ENCODE results near the gene HMGN4. TPM values are rescaled to one million over a fixed set of nuclear protein-coding genes. Genes with fewer than 3 reads are reported as not detected.

Gene HMGN4
- polyA plus RNA-seq, 1 of the 3 experiments (the other 2 are of a cell fraction), result 76.3 TPM

- TF ChIP-seq RFX5 (IDR thresholded peaks at IDR 0.05; ENCODE audit: low read length) (no peak), MXI1 (IDR thresholded peaks at IDR 0.05; ENCODE audit: low read depth, low read length) (no peak), ELF1 (IDR thresholded peaks at IDR 0.05) (no peak), USF2 (IDR thresholded peaks at IDR 0.05; ENCODE audit: borderline replicate concordance, low read depth, low read length) (no peak)
Observed at GRCh38 chr6:26500102-26500501, 38.1 kb upstream of the HMGN4 start, which contains the start of gene BTN1A1 (continued).

GRCh38 chr6:26501482-26501986 is 36.6 kb upstream of the HMGN4 start:
- H3K36me3 ChIP-seq (replicated peaks in 1 of 2; ENCODE audit: control insufficient read depth in 1 of 2, insufficient read depth in 2 of 2, low read length in 1 of 2), result no peaks in the 10 kb centered on the region
- H2AFZ ChIP-seq (ENCODE audit: low read depth), result peak overlapping the region; percentile 74; the same call in 1 of the 2 replicates
- peaks cover 14% of the 10 kb centered on the region for H3K27me3 ChIP-seq (ENCODE audit: insufficient read depth)
- H3K79me2 ChIP-seq (ENCODE audit: insufficient read depth), result no peaks in the 10 kb centered on the region
- POLR2A ChIA-PET, result no interaction called here
- H3K4me1 ChIP-seq (ENCODE audit: control insufficient read depth in 1 of 2, insufficient read depth in 2 of 2, low read depth in 1 of 2, low read length in 1 of 2), result peaks cover 0 to 6% of the 10 kb centered on the region in 2 experiments; a peak in 1 of 4 replicates
- no peaks in the 10 kb centered on the region for H3F3A ChIP-seq (replicated peaks; ENCODE audit: insufficient read depth)
- no peaks in the 10 kb centered on the region for H4K20me1 ChIP-seq (ENCODE audit: insufficient read depth)
- H3K4me3 ChIP-seq (ENCODE audit: low read depth in 2 of 2, low read length in 1 of 2), result peak overlapping the region; percentile 38 to 43; a peak in 3 of 4 replicates
- WGBS (ENCODE audit: low lambda C conversion rate), result 26% methylated on average over 22 of the region's 49 CpGs
- TF ChIP-seq GABPA (IDR thresholded peaks at IDR 0.05; ENCODE audit: low read depth) (no peak), MAX (IDR thresholded peaks at IDR 0.05; ENCODE audit: low read depth) (peak; percentile 80), TEAD4 (IDR thresholded peaks at IDR 0.05; ENCODE audit: borderline replicate concordance, insufficient read depth) (no peak)
- no peaks in the 10 kb centered on the region for H3K9me2 ChIP-seq
- no peak overlapping the region for H3K27ac ChIP-seq (ENCODE audit: low read depth in 2 of 2, low read length in 1 of 2)
- DNase-seq, result peak; percentile 69
- H3K4me2 ChIP-seq, result peak overlapping the region; percentile 74
- H3K9me3 ChIP-seq, result no peaks in the 10 kb centered on the region
- no peak overlapping the region for H3K9ac ChIP-seq
- CTCF ChIA-PET, result interaction anchor here (0.8 to 3.7 kb wide), 3 partner anchors 9 to 160 kb away, joined by 3 to 19 read pairs (median 4); partner anchors contain the start of gene HMGN4

GRCh38 chr6:26502165-26502564 is 36.0 kb upstream of the HMGN4 start:
- H3K9me3 ChIP-seq, result no peaks in the 10 kb centered on the region
- no peaks in the 10 kb centered on the region for H3K79me2 ChIP-seq (ENCODE audit: insufficient read depth)
- H4K20me1 ChIP-seq (ENCODE audit: insufficient read depth), result no peaks in the 10 kb centered on the region
- no peak for DNase-seq
- POLR2A ChIA-PET, result no interaction called here
- H3K4me1 ChIP-seq (ENCODE audit: control insufficient read depth in 1 of 2, insufficient read depth in 2 of 2, low read depth in 1 of 2, low read length in 1 of 2), result peaks cover 0 to 6% of the 10 kb centered on the region in 2 experiments; a peak in 1 of 4 replicates
- H3K9ac ChIP-seq, result no peak overlapping the region
- H3K27me3 ChIP-seq (ENCODE audit: insufficient read depth), result peaks cover 14% of the 10 kb centered on the region
- peak overlapping the region; percentile 74; the same call in 1 of the 2 replicates for H3K4me2 ChIP-seq
- H3F3A ChIP-seq (replicated peaks; ENCODE audit: insufficient read depth), result no peaks in the 10 kb centered on the region
- H3K27ac ChIP-seq (ENCODE audit: low read depth in 2 of 2, low read length in 1 of 2), result no peak overlapping the region
- no peak overlapping the region; a peak in 1 of 4 replicates for H3K4me3 ChIP-seq (ENCODE audit: low read depth in 2 of 2, low read length in 1 of 2)
- H3K36me3 ChIP-seq (replicated peaks in 1 of 2; ENCODE audit: control insufficient read depth in 1 of 2, insufficient read depth in 2 of 2, low read length in 1 of 2), result no peaks in the 10 kb centered on the region
- H2AFZ ChIP-seq (ENCODE audit: low read depth), result no peak overlapping the region; the same call in 1 of the 2 replicates
- H3K9me2 ChIP-seq, result no peaks in the 10 kb centered on the region
- CTCF ChIA-PET, result interaction anchor here (0.8 to 3.7 kb wide), 3 partner anchors 9 to 161 kb away, joined by 3 to 19 read pairs (median 4); partner anchors contain the start of gene HMGN4
- no peak for TF ChIP-seq RAD21 (IDR thresholded peaks at IDR 0.05; ENCODE audit: low read length)
- no peak for TF ChIP-seq FOSL2 (IDR thresholded peaks at IDR 0.05; ENCODE audit: borderline replicate concordance, low read depth)
- TF ChIP-seq USF2 (IDR thresholded peaks at IDR 0.05; ENCODE audit: borderline replicate concordance, low read depth, low read length), result no peak
- TF ChIP-seq RFX5 (IDR thresholded peaks at IDR 0.05; ENCODE audit: low read length), result no peak
- TF ChIP-seq NRF1 (IDR thresholded peaks at IDR 0.05; ENCODE audit: low read depth, low read length), result no peak
- no peak for TF ChIP-seq ZBTB33 (IDR thresholded peaks at IDR 0.05; ENCODE audit: borderline replicate concordance, low read depth)
- TF ChIP-seq PBX3 (IDR thresholded peaks at IDR 0.05), result no peak
- TF ChIP-seq JUND (IDR thresholded peaks at IDR 0.05), result no peak
- no peak for TF ChIP-seq YY1 (IDR thresholded peaks at IDR 0.05; ENCODE audit: low read depth)
- TF ChIP-seq RXRA (IDR thresholded peaks at IDR 0.05; ENCODE audit: borderline replicate concordance, low read depth), result no peak
- TF ChIP-seq REST (IDR thresholded peaks at IDR 0.05; ENCODE audit: low read depth, low read length), result no peak

Measured in SK-N-SH (cell line).